Daoy (cell line): Measurements from ENCODE around the gene CDIPT. TPM values are rescaled to one million over a fixed set of nuclear protein-coding genes. Genes with fewer than 3 reads are reported as not detected.

Experiments
- DNase-seq: peaks from one replicate; pipeline ENCODE4 v3.0.0-alpha.2; 2015; ENCODE audit warnings: low read depth
- total RNA-seq: library from RNA; depleted of rRNA; stranded (reverse); fragments of >200 nt; shearing (Covaris generic); gene quantifications from 2 replicates; pipeline ENCODE4 v1.2.3, GENCODE V29; 2014; rRNA removed

Gene CDIPT
- total RNA-seq, 1 experiment from 2014 or later: 33.5 TPM

DNA sequence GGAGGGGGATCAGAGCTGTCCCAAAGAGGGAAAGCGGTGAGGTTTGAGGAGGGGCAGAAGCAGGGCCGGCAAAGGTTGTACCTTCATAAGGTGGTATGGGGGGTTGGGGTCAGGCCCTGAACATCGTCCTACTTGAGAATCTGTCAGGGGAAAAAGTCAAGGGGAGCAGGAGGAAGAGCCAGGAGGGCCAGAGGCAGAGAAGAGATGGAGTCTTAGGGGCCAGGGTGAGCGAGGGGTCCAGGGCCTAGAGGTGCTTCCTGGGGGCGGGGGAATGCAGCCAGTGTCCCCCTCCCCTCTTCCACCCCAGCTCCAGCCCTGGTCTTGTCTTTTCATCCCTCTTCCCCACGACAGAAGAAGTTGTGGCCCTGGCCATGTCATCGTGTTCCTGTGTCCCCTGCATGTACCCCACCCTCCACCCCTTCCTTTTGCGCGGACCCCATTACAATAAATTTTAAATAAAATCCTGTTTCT lies 52.3 kb downstream of the CDIPT start:
- DNase-seq: no peak

- no peak for DNase-seq
Observed at GRCh38 chr16:29809850-29810698, 53.0 kb downstream of the CDIPT start.

DNA sequence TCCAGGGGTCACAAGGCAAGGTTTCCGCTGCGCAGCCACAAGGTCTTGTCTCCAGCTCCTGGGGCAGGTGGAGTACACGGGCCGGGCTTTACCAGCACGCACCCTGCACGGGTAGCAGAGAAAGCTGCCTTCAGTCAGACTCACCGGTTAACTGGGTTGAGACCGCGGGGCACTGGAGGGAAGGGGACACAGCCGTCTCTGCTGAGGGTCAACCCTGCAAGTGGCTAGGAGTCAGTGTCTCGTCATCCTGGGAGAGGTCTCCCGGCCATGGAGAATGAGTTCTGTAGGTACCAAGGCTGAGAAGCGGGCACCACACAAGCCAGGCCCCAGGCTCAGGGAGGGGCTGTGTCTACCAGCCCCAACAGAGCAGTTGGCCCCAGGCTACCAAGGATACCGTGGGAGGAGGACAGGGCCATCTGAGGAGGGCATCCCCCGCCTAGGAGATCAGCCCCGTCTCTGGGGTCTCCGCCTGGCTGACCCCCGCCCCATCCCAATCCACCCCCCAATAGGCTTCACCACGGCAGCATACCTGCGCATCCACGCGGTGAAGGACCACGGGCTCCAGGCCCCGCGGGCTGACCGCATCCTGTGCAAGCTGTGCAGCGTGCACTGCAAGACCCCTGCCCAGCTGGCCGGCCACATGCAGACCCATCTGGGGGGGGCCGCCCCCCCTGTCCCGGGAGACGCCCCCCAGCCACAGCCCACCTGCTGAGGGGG lies 53.8 kb downstream of the CDIPT start:
- DNase-seq: no peak

Other genes with a start within 250 kb of the CDIPT start
- gene SPN, start 200.0 kb downstream of the CDIPT start, total RNA-seq: 0.40 and 0.89 TPM in 2 replicates
- gene QPRT, start 184.0 kb downstream of the CDIPT start, total RNA-seq: 0.11 TPM in 1 of 2 replicates, not detected in the other
- gene C16orf54, start 117.2 kb downstream of the CDIPT start, total RNA-seq: 0.11 TPM in 1 of 2 replicates, not detected in the other
- not detected in 2 replicates for gene ZG16, start 85.0 kb downstream of the CDIPT start, total RNA-seq
- 104 and 111 TPM in 2 replicates for gene KIF22, start 72.5 kb downstream of the CDIPT start, total RNA-seq
- 120 and 132 TPM in 2 replicates for gene MAZ, start 56.7 kb downstream of the CDIPT start, total RNA-seq
- 0.29 TPM in 1 of 2 replicates, not detected in the other for gene PRRT2, start 51.0 kb downstream of the CDIPT start, total RNA-seq
- gene PAGR1, start 47.1 kb downstream of the CDIPT start, total RNA-seq: 50.0 and 78.6 TPM in 2 replicates
- gene MVP, start 42.8 kb downstream of the CDIPT start, total RNA-seq: 60.5 and 71.4 TPM in 2 replicates
- 2.6 and 27.0 TPM in 2 replicates for gene SEZ6L2, start 36.3 kb upstream of the CDIPT start, total RNA-seq
- gene ASPHD1, start 37.3 kb upstream of the CDIPT start, total RNA-seq: 0.89 and 2.2 TPM in 2 replicates
- 9.0 and 24.2 TPM in 2 replicates for gene KCTD13, start 63.0 kb upstream of the CDIPT start, total RNA-seq
- gene TMEM219, start 98.9 kb upstream of the CDIPT start, total RNA-seq: 39.8 and 41.9 TPM in 2 replicates
- 25.2 and 26.5 TPM in 2 replicates for gene TAOK2, start 110.6 kb upstream of the CDIPT start, total RNA-seq
- 8.8 and 14.0 TPM in 2 replicates for gene HIRIP3, start 132.4 kb upstream of the CDIPT start, total RNA-seq
- gene INO80E, start 133.0 kb upstream of the CDIPT start, total RNA-seq: 70.8 and 136 TPM in 2 replicates
- 0.18 TPM in 1 of 2 replicates, not detected in the other for gene DOC2A, start 147.8 kb upstream of the CDIPT start, total RNA-seq
- gene C16orf92, start 160.0 kb upstream of the CDIPT start, total RNA-seq: not detected in 2 replicates
- gene TLCD3B, start 168.0 kb upstream of the CDIPT start, total RNA-seq: not detected in 2 replicates
- gene ALDOA, start 202.5 kb upstream of the CDIPT start, total RNA-seq: 781 and 887 TPM in 2 replicates
- 81.4 and 113 TPM in 2 replicates for gene PPP4C, start 212.8 kb upstream of the CDIPT start, total RNA-seq
- not detected in 2 replicates for gene TBX6, start 228.7 kb upstream of the CDIPT start, total RNA-seq
- 0.21 and 1.0 TPM in 2 replicates for gene YPEL3, start 233.0 kb upstream of the CDIPT start, total RNA-seq